D721Med (cell line): Measurements from ENCODE around the gene ATG3.
"Not testable (repeated sequence)": the region's sequence is repeated elsewhere in the genome, so short reads cannot be mapped to it uniquely, and the experiment has no call there.

Experiments
- DNase-seq: peaks from one replicate; pipeline ENCODE4 v3.0.0; 2011; ENCODE audit warnings: low spot score; ENCODE audit not compliant: insufficient read length
- FAIRE-seq: peaks from 2 replicates; lab custom pipeline; 2011; peaks lifted over from hg19 to GRCh38; lab: Jason Lieb, UNC
- TF ChIP-seq, protein P1 (sequence below): IDR thresholded peaks from 2 replicates; pipeline ENCODE4 v1.5.1; 2012; ENCODE audit warnings: mild to moderate bottlenecking, control low read depth; ENCODE audit not compliant: insufficient read depth; ENCODE audit errors: missing control alignments

The ATG3 gene

DNA sequence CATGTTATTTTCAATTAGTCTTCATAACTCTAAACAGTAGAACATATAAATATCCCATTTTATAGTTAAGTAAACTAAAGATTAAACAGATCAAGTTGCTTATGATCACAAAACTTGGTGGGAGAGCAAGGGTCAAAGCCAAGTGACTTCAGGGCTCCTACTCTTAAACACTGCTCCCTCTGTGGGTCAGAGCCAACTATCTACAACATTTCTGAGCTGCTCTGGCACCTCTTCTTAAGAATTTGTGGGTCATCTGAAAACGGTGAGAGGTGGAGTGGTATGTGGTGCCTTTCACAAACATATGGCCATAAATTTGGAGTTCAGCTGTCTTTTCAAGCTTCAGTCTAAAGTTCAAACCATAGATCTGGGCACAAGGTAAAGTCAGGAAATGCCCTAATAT lies 10.9 kb downstream of the ATG3 start:
- TF ChIP-seq, protein P1, sequence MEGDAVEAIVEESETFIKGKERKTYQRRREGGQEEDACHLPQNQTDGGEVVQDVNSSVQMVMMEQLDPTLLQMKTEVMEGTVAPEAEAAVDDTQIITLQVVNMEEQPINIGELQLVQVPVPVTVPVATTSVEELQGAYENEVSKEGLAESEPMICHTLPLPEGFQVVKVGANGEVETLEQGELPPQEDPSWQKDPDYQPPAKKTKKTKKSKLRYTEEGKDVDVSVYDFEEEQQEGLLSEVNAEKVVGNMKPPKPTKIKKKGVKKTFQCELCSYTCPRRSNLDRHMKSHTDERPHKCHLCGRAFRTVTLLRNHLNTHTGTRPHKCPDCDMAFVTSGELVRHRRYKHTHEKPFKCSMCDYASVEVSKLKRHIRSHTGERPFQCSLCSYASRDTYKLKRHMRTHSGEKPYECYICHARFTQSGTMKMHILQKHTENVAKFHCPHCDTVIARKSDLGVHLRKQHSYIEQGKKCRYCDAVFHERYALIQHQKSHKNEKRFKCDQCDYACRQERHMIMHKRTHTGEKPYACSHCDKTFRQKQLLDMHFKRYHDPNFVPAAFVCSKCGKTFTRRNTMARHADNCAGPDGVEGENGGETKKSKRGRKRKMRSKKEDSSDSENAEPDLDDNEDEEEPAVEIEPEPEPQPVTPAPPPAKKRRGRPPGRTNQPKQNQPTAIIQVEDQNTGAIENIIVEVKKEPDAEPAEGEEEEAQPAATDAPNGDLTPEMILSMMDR, result no peak
- DNase-seq (no peak), FAIRE-seq (no peak)

DNA sequence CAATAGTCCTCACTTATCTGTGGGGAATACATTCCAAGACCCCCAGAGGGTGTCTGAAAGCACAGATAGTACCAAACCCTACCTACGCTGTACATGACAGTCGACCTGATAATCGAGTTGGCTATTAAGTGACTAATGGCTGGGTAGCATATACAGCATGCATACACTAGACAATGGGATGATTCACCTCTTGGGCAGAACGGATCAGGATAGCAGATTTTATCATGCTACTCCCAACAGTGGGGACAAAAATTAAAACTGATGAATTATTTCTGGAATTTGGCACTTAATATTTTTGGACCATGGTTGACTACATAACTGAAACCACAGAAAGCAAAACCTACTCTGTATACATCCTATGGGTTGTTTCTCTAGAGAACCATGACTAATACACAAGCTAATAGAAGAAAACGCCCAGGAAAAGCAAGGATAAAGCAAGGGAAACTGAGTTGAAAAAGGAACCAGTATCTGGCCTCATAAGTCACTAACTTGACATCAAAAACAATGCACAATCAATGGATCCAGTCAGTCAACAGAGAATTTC lies 15.5 kb downstream of the ATG3 start:
- TF ChIP-seq, protein P1, result no peak
- no peak for FAIRE-seq
- no peak for DNase-seq

DNA sequence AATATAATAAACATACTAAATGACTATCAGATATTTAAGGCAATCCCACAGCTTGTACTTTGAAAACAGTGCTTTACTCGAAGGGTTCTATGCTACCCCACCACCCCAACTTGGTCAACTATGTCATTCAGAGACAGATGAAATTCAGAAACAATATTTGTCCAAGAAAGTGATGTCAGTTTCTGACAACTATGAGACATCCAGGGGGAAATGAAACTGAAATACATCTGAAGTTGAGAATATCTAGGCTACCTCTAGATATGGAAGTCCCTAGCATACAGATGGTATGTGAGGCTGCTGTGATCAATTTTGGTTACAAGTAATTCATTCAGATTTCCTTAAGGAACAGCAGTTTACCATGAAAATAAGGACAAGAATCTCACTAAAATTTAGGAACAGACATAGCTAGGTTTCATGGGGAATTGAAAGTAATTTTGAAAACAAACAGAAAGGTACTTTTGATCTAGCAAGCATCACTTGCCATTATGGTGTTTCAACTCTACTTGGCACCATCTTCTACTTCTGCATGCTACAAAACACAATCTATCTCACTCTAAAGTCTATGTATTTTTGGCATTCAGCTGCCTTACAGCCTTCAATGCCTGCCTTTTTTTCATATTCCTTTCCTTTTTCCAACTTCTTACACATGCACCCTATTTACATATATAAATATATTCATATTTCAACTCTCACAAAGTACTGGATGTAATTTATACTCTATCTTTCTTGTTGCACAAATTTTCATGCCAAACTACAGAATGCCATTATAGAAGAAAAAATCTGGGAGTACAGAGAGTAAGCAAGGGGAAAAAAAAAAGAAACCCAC lies 21.7 kb downstream of the ATG3 start:
- FAIRE-seq (peak; percentile 63), DNase-seq (no peak)
- TF ChIP-seq, protein P1, result no peak

DNA sequence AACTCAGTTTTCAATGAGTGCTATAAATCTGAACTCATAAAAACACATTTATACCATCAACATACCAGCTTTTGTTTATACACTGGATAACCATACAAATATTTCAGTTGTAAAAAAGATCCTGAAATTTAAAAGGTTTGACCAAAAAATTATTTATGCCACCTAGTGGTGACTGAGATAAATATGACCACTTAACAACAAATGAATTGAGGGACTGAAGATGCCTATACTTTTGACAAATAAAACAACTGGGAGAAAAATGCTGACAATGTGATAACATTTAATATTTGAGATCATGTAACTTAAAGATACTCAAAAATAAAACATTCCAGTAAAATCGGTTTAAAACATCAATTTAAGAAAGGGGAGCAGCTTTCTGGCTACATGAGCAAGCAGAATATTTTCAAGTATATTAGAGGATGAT lies 30.4 kb downstream of the ATG3 start:
- TF ChIP-seq, protein P1, result peak; percentile 57
- peak; percentile 48 for FAIRE-seq
- no peak for DNase-seq

DNA sequence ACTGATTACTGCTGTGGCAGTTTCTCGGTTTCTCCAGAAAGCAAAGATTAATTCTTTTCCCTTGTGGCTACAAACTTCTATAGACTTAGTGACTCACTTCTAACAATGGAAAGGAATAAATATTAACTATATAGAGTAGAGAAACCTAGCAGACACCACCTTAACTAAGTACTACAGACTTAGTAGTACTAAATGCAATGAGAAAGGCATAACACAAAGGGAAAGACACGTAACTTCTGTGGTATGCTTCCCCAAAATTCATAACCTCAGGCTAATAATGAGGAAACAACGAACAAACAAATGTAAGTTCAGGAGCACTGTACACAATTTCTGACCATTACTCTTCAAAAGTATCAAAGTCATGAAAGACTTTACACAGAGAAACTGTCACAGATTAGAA lies 31.2 kb downstream of the ATG3 start:
- FAIRE-seq (no peak), DNase-seq (no peak)
- TF ChIP-seq, protein P1, result no peak

DNA sequence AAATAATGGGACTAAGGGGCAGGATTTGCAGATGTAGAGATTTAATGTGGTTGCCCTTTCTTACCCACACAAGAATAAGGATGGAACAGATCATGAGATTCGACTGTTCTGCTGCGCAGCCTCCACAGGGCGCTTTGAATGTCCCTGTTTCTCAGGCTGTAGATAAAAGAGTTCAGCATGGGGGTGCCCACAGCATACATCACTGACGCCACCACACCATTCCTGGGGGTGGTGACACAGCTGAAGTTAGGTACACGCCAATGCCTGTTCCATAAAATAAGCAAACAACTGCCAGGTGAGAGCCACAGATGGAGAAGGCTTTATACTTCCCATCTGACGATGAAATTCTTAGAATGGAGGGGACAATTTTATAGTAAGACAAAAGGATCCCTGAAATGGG lies 37.6 kb downstream of the ATG3 start:
- FAIRE-seq, DNase-seq: not testable (repeated sequence)

DNA sequence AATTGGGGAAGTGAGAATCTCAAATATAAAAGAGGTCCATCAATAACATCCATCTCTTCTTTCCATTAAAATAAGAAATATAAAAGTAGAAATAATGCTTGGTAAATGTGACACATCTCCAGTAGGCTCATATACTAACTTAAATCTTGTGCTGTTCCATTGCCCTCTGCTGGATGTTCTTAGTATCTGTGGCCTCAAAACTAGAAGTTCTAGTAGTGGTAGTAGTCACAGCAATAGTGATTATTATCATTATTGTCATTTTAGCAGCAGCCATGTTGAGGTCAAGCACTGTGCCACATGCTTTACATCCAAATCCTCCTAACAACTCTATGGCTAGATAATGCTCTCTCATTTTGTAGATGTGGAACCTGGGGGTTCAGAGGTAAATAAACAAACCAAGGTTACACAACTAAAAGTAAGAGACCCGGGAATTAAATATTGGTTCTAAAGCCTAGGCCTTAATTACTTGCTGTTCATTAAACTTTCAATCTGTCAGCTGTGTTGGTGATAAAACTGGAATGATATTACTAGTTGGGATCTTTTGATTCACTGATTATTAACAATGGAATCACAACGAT lies 42.2 kb downstream of the ATG3 start:
- FAIRE-seq, result no peak
- DNase-seq, result no peak
- TF ChIP-seq, protein P1, result peak; percentile 69

DNA sequence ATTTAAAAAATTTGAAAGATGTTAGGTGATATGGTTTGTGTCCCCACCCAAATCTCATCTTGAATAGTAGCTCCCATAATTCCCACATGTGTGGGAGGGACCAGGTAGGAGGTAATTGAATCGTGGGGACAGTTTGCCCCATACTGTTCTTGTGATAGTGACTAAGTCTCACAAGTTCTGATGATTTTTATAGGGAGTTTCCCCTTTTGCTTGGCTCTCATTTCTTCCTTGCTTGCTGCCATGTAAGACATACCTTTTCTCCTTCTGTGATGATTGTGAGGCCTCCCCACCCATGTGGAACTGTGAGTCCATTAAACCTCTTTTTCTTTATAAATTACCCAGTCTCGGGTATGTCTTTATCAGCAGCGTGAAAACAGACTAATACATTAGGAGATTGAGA lies 42.8 kb downstream of the ATG3 start:
- DNase-seq, FAIRE-seq: not testable (repeated sequence)
